Measurements from ENCODE around the gene TMEM209.

Gene TMEM209

GRCh38 chr7:130123501-130123900 is 81.7 kb downstream of the TMEM209 start:
- DNase-seq: no peak

GRCh38 chr7:130118801-130119200 is 86.4 kb downstream of the TMEM209 start:
- DNase-seq: no peak

GRCh38 chr7:130118294-130118693 is 86.9 kb downstream of the TMEM209 start:
- DNase-seq: no peak

GRCh38 chr7:130114776-130115175 is 90.4 kb downstream of the TMEM209 start:
- no peak for DNase-seq

Data from inflammatory macrophage (primary cell).